HG03439 (cell line): Measurements from ENCODE around the gene GALNTL6.

Source experiments
- ATAC-seq: cut with Tn5 transposase; IDR thresholded peaks from one replicate; pipeline ENCODE4 v1.9.1; 2021; ENCODE audit warnings: mild to moderate bottlenecking, moderate library complexity; ENCODE audit not compliant: unreplicated experiment

GALNTL6 gene

GRCh38 chr4:171812665-171813525 lies at the start of gene GALNTL6:
TSS of gene GALNTL6 (plus strand) at chr4:171813404.
- no peak for ATAC-seq

GRCh38 chr4:171765514-171765913 lies 47.7 kb upstream of the GALNTL6 start:
- ATAC-seq: no peak

DNA sequence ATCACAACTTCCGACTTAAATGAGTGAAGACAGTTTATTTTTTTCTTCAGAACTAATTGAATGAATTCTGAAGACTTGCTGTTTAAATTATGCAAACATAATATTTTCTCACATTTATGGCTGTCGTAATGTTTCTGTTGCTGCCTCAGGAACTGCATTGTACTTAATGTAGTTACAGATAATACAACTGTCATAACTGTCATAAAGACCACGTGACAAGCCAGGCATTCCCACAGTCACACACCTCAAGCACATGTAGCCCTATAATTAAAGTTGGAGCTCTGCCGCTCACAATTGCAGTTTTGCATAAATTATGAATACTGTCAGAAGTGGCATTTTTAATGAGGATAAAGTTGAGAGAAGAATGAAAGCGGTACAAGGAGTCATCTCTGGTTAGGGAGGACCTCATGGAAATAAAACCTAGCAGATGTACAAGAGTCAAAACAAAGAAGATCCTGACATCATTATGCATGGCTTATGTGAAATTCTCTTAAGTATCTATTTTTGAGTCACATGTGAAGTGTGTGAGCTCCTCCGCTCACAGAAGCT lies 38.5 kb upstream of the GALNTL6 start:
- ATAC-seq: no peak

DNA sequence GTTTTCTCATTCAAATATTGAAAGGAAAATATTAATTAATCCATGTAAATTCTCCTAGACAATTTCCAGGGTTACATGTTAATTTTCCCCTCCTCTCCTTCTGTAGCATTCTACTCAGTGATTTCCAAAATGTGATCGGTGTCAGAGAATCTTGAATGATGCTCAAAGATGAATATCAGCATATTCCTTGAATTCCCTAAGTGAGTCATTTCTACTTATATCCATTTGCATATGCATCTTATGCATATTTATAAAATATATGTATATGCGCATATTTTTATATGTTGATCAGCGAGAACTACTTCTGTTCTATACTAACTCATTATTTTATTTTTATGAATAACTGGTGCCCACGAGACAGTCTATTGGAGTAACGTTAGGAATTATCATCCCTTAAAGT lies 33.9 kb upstream of the GALNTL6 start:
- no peak for ATAC-seq

DNA sequence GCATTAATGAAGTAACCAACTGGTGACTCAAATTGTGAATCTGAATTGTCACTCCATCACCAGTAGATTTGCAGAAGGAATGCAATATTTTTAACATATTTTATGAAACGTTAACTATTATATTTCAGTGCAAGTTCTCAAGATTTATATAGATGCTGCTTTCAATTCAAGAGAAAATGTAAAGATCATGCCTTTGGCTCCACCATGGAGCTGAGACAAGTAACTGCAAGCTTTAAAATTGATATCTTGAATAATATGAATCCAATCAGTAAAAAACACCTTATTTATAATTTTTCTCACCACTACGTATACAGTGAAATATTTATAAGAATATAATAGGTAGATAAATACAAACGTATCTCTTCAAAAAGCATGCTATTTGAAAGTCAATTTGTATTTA lies 27.8 kb upstream of the GALNTL6 start:
- no peak for ATAC-seq

GRCh38 chr4:171793723-171794122 lies 19.5 kb upstream of the GALNTL6 start:
- ATAC-seq: no peak

DNA sequence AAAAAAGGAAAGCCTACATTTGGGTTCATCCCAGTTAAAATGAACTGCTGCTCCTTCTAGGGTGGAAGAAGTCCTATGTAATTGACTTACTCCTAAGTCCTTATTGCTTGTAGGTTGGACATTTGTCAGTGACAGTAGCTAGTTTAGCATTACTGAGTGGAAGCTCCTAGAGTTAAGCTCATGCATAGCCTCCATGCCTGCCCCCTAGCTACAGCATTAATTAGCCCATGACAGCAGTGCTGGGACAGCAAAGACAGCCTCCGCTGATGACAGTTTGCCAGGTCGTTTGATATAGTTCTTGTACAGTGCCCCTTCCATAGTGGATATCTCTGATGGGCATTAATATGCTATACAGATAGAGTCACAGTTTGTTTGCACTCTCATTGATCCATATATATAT lies 18.7 kb upstream of the GALNTL6 start:
- ATAC-seq: no peak

- ATAC-seq: no peak
Measured at GRCh38 chr4:171809854-171810253, 3.4 kb upstream of the GALNTL6 start.

DNA sequence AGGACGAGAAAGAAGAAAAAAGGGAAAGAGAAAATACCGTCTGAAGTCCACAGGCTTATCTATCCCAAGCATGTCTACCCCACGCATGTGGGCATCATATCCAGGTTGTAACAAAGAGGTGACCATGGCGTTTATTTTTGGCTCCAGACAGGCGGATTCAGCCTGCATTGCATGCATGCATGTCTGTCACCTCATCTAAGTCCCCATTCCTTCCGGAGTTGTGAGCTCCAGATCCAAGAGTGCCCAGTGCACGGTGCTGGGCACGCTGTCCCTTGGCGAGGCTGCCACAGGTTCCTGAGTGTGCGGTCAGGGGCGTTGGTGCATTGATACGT lies 905 bp upstream of the GALNTL6 start:
- ATAC-seq: no peak

- no peak for ATAC-seq
Measured at GRCh38 chr4:171813526-171814250, 484 bp downstream of the GALNTL6 start.

DNA sequence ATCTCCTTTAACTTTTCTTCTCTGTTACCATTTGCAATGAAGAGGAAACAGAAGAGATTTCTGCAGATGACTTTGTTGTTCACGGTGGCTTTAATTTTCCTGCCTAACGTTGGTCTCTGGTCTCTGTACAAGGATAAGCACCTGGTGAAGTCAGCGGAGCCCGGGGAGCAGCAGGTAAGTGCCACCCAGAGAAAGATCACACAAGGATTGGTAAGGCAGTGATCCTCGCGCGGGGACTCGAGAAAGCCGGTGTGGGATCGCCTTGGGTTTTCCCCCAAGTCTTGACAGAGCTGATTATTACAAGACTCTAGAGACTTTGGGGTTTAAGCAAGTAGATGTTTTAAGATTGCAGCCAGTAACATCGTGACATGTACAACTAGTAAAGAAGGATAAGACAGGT lies 1.3 kb downstream of the GALNTL6 start:
- ATAC-seq: no peak

GRCh38 chr4:171817026-171817425 lies 3.8 kb downstream of the GALNTL6 start:
- no peak for ATAC-seq

DNA sequence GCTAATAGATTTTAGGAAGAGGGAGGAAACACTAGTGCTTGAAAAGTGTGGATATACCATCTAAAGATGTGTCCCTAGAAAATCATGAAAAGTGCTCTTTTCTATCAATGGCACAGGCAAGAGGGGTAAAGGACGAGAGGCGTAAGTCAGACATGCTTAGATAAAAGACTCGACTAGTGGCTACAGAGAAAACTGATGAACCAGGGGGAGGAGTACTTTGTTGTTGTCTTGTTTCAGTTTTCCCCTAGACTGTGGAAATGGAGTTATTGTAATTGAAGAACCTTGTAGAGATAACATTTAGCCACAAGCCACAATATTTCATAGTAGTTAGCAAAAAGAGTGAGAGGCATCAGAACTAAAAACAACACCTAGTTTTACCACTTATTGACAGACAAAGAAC lies 21.4 kb downstream of the GALNTL6 start:
- no peak for ATAC-seq

GRCh38 chr4:171843456-171843855 lies 30.3 kb downstream of the GALNTL6 start:
- ATAC-seq: no peak

DNA sequence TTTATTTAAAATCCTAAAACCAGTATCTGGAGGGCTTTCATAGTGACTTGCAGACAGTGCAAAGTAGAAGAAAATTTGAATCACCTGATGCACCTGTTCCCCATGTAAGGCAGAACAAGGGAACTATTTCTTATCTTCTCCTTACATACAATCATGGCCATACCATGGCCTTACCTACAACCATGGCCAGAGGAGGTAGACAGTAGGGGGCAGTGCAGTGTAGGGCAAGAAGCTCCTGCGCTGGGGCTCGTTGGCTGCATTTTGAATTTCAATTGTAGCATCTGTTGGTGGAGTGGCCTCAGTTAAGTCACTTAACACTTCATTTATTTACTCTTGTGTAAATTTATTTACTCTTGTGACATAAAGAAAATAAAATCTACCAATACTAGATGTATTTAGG lies 33.0 kb downstream of the GALNTL6 start:
- peak; percentile 73 for ATAC-seq

DNA sequence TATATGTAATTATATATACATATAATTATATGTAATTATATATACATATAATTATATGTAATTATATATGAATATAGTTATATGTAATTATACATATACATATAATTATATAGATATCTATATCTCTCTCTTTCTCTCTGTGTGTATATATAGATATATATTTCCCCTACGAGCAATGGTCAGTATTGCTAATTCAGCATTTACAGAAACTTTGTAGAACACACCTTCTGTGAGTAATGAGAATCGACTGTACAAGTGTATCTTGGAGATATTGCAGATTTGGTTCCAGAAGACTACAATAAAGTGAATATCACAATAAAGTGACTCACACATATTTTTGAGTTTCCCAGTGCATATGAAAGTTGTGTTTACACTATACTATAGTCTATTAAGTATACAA lies 33.7 kb downstream of the GALNTL6 start:
- ATAC-seq: no peak

DNA sequence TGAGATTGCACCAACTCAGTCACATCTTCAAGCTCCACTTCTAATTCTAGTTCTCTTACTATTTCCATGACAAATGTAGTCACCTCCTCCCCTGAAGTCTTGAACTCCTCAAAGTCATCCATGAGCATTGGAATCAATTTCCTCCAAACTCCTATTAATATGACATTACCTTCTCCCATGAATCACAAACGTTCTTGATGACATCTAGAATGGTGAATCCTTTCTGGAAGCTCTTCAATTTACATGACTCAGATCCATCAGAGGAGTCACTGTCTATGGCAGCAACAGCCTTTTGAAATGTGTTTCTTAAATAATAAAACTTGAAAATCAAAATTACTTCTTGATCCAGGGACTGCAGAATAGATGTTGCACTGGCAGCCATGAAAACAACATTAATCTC lies 34.5 kb downstream of the GALNTL6 start:
- no peak for ATAC-seq

GRCh38 chr4:171849686-171850222 lies 36.5 kb downstream of the GALNTL6 start:
- ATAC-seq: no peak

GRCh38 chr4:171851295-171851694 lies 38.1 kb downstream of the GALNTL6 start:
- no peak for ATAC-seq

DNA sequence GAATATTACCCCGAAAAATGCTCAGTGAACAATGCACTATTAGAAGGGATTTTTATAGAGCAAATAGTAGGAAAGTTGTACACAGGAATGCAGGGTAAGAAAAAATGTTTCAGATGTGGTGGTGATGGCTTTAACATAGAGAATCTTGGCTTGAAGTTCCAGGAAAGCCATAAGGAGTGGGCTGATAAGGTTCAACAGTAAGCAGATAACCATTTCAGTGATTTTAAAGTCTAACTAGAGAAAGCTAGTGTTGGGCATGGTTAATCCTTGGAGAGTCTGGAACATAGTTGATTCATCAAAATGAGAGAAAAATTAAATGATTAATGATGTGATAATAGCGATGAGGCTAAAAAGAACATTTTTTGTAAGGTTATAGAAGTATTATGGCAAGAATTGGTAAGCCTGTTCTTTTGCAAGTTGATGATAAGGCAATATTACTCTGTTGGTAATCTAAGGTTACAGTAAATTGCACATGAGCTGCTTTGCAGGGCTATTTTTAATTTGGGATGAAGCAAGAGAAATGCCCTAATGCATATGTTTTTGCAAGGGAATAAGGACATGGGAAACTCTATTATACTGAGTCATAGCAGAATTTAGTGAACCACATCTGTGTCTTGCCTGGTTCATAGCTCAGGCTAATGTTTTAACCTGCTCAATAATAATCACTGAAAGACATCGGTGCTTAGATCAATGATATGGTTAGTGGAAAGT lies 44.3 kb downstream of the GALNTL6 start:
- ATAC-seq: no peak

- no peak for ATAC-seq
Measured at GRCh38 chr4:171875291-171875690, 62.1 kb downstream of the GALNTL6 start.
